ENCODE measurements around the gene ATP8B1. TPM values are rescaled to one million over a fixed set of nuclear protein-coding genes. Genes with fewer than 3 reads are reported as not detected.
A peak's percentile ranks its signal among the peaks of the same experiment; 100 is the strongest.

ATP8B1 gene
- total and polyA plus RNA-seq, 2 of the 4 experiments (the other 2 are of a cell fraction): 64.3 to 136 TPM

GRCh38 chr18:57784034-57784800, 18.9 kb downstream of the ATP8B1 start (continued):
- TF ChIP-seq RCOR1 (IDR thresholded peaks at IDR 0.05; ENCODE audit: insufficient replicate concordance, low read length): no peak

DNA sequence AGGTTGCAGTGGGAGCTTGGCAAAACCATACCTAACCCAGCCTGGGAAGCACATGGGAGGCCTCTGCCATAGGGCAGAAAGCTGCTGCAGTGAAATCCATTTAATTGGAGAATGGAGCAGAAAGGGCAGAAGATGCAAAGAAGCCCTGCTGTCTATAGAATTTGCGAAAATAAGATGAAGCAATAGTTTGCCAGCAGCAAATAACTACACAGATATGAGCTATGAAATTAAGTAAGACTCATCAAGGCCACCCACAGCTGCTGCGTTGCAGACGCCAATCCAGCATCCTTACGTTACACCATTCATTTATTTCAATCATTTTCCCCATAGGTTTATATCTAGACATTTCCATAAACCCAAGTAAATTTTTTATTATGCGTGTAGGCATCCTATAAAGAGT, 21.1 kb downstream of the ATP8B1 start:
- H3K27me3 ChIP-seq (ENCODE audit: control insufficient read depth, insufficient read depth, low read length): no peaks in the 10 kb centered on the region
- ATAC-seq (ENCODE audit: low read depth): no peak
- H2BK5ac ChIP-seq (ENCODE audit: low read depth, low read length, poor library complexity, severe bottlenecking): peak overlapping the region; percentile 93
- peak overlapping the region; percentile 56 for H2BK120ac ChIP-seq (ENCODE audit: low read depth, low read length)
- 0 out of 2 replicates have a peak overlapping the region, but pooled peaks have one; percentile 67 for H4K91ac ChIP-seq (ENCODE audit: insufficient read depth, low read depth, low read length)
- no peak overlapping the region for H2AFZ ChIP-seq (replicated peaks; ENCODE audit: low read length, poor library complexity)
- peak overlapping the region; percentile 20; the same call in 1 of the 2 replicates for H3K23ac ChIP-seq (ENCODE audit: low read depth, low read length)
- peaks cover 11% of the 10 kb centered on the region for H3K9me1 ChIP-seq (ENCODE audit: insufficient read depth, low read length)
- no TSS peak for BruUV-seq (replicated peaks)
- H3K36me3 ChIP-seq (ENCODE audit: control insufficient read depth, insufficient read depth, low read length): no peaks in the 10 kb centered on the region
- H3K4me2 ChIP-seq (ENCODE audit: low read depth, low read length): no peak overlapping the region
- H3K9me3 ChIP-seq (ENCODE audit: control insufficient read depth, insufficient read depth, low read length): no peaks in the 10 kb centered on the region
- H3K9ac ChIP-seq (ENCODE audit: low read depth, low read length): no peak overlapping the region
- 100% methylated on average over 1 to 2 of the region's 5 CpGs for WGBS, 2 experiments (ENCODE audit: extremely low coverage in 2 of 2, insufficient read length in 1 of 2)
- H3K18ac ChIP-seq (ENCODE audit: low read depth, low read length): peak overlapping the region; percentile 73
- TF ChIP-seq CEBPB (IDR thresholded peaks at IDR 0.05; ENCODE audit: low read depth, low read length) (peak; percentile 55), MAZ (IDR thresholded peaks at IDR 0.05; ENCODE audit: borderline replicate concordance, low read depth, low read length) (no peak)
- dilution Hi-C loops (cut with HindIII; ENCODE audit: low sequenced_read_pairs, unreplicated experiment): no loop called here
- H2BK20ac ChIP-seq (ENCODE audit: low read depth, low read length): peak overlapping the region; percentile 68; the same call in 1 of the 2 replicates
- peak overlapping the region; percentile 57 for H4K5ac ChIP-seq (ENCODE audit: low read depth, low read length)
- H3K56ac ChIP-seq (ENCODE audit: extremely low read depth, insufficient read depth, low read length): no peak overlapping the region
- intact Hi-C loops (cut with micrococcal nuclease): no loop called here
- no peak overlapping the region for H2AK9ac ChIP-seq (replicated peaks; ENCODE audit: low read depth, low read length, poor library complexity)
- H3K4me3 ChIP-seq (ENCODE audit: insufficient read depth, low read depth, low read length): no peak overlapping the region
- H3K27ac ChIP-seq (ENCODE audit: insufficient read depth, low read length): peak overlapping the region; percentile 54; the same call in 1 of the 2 replicates
- peaks cover 9% of the 10 kb centered on the region; the same call in 1 of the 2 replicates for H4K20me1 ChIP-seq (ENCODE audit: insufficient read depth, low read length)
- POLR2A ChIA-PET (ENCODE audit: unreplicated experiment): no interaction called here
- H2AK5ac ChIP-seq (ENCODE audit: low read depth, low read length): peak overlapping the region; percentile 90; the same call in 1 of the 2 replicates
- CTCF ChIA-PET: no interaction called here
- in situ Hi-C loops (cut with MboI; ENCODE audit: low sequenced_read_pairs): no loop called here
- H3K14ac ChIP-seq (replicated peaks; ENCODE audit: low read depth, low read length): peak overlapping the region; percentile 24; the same call in 1 of the 2 replicates
- H4K8ac ChIP-seq (ENCODE audit: low read depth in 2 of 2, low read length in 2 of 2): peak overlapping the region; percentile 72 to 90; a peak in 3 of 4 replicates
- no peak for DNase-seq
- H3K4ac ChIP-seq (ENCODE audit: low read depth, low read length): peak overlapping the region; percentile 62
- H2BK15ac ChIP-seq (ENCODE audit: low read depth, low read length): peak overlapping the region; percentile 81; the same call in 2 of the 3 replicates
- peaks cover 18 to 59% of the 10 kb centered on the region in 2 experiments for H3K79me1 ChIP-seq (ENCODE audit: low read depth in 1 of 2, low read length in 2 of 2)
- H3K4me1 ChIP-seq (ENCODE audit: control insufficient read depth, insufficient read depth, low read length): peaks cover 14% of the 10 kb centered on the region
